A549 (cell line): ENCODE results near the gene ARPC2. TPM values are rescaled to one million over a fixed set of nuclear protein-coding genes. Genes with fewer than 3 reads are reported as not detected.

Source experiments
- ATAC-seq, 2 experiments: fragments of 200-7000 bp in 1 of 2; fragments of >200 bp in 1 of 2; cut with Nextera tagmentation in 1 of 2; cut with Tn5 transposase in 1 of 2; 3 replicates each; pipeline versions ENCODE4 v1.8.0 to v1.9.1; 2018 to 2020; ENCODE audit warnings: mild to moderate bottlenecking in 1 of 2, moderate library complexity in 1 of 2
- CTCF ChIA-PET: fragments of 300-600 bp; sonication (Branson Sonifier 250); formaldehyde crosslinking; extraction: SDS; loops from one replicate; lab custom pipeline; 2021; ENCODE audit warnings: antibody characterized with exemption, inconsistent platforms; lab: Yijun Ruan, JAX
- POLR2A ChIA-PET: fragments of 350-600 bp; formaldehyde crosslinking; extraction: SDS; loops from one replicate; lab custom pipeline; 2021; ENCODE audit warnings: antibody characterized with exemption, inconsistent platforms; lab: Yijun Ruan, JAX
- DNase-seq, 2 experiments: peaks; one replicate each; pipeline versions ENCODE4 v3.0.0 to v3.0.0-alpha.2; 2011 to 2016; ENCODE audit warnings: low read depth in 1 of 2, low spot score in 1 of 2
- FAIRE-seq: peaks from 2 replicates; lab custom pipeline; 2011; peaks lifted over from hg19 to GRCh38; lab: Jason Lieb, UNC
- H3K27ac ChIP-seq, 2 experiments: fragments of >200 bp; sonication (Bioruptor Twin); formaldehyde crosslinking; 3 replicates each; pipeline ENCODE4 v1.5.1; 2016 to 2017
- H3K4me1 ChIP-seq: fragments of >200 bp; sonication (Bioruptor Twin); formaldehyde crosslinking; 3 replicates; pipeline ENCODE4 v1.6.1; 2016
- H3K4me2 ChIP-seq: fragments of >200 bp; sonication (Bioruptor Twin); formaldehyde crosslinking; 3 replicates; pipeline ENCODE4 v1.6.1; 2016
- H3K4me3 ChIP-seq: fragments of >200 bp; sonication (Bioruptor Twin); formaldehyde crosslinking; 3 replicates; pipeline ENCODE4 v1.5.1; 2016
- H3K9me3 ChIP-seq: fragments of >200 bp; sonication (Bioruptor Twin); formaldehyde crosslinking; 3 replicates; pipeline ENCODE4 v1.6.1; 2016
- ATOH8 ChIP-seq: fragments of 250-450 bp; sonication (Bioruptor Pico); IDR thresholded peaks from 2 replicates; pipeline ENCODE4 v1.5.0; 2020; ENCODE audit warnings: low read depth, mild to moderate bottlenecking, moderate library complexity
- CBX2 ChIP-seq: fragments of 200-600 bp; sonication (generic); IDR thresholded peaks from 2 replicates; pipeline ENCODE4 v1.6.1; 2016; ENCODE audit warnings: low read depth, mild to moderate bottlenecking, borderline replicate concordance
- CBX8 ChIP-seq: fragments of 200-600 bp; sonication (generic); IDR thresholded peaks from 2 replicates; pipeline ENCODE4 v1.6.1; 2016
- CHD2 ChIP-seq: fragments of 150-350 bp; IDR thresholded peaks from 2 replicates; pipeline ENCODE4 v1.6.1; 2014; ENCODE audit warnings: low read length; ENCODE audit not compliant: partially characterized antibody
- E2F6 ChIP-seq: IDR thresholded peaks from 2 replicates; pipeline ENCODE4 v1.6.1; 2012; ENCODE audit warnings: low read depth, borderline replicate concordance
- EHF ChIP-seq: fragments of 250-450 bp; sonication (Bioruptor Pico); IDR thresholded peaks from 2 replicates; pipeline ENCODE4 v1.5.0; 2020; ENCODE audit warnings: mild to moderate bottlenecking
- EP300 ChIP-seq, 2 experiments: fragments of >200 bp; sonication (Bioruptor Twin); formaldehyde crosslinking; IDR thresholded peaks; 2 replicates in 1 of 2; 3 replicates in 1 of 2; pipeline ENCODE4 v1.6.1; 2016 to 2017
- FOSL2 ChIP-seq, 2 experiments: fragments of 450-650 bp in 1 of 2; fragments of >200 bp in 1 of 2; sonication (Bioruptor Twin) in 1 of 2; formaldehyde crosslinking; IDR thresholded peaks; 2 replicates each; pipeline versions ENCODE4 v1.5.0 to v1.6.1; 2016 to 2020; ENCODE audit warnings: mild to moderate bottlenecking in 1 of 2, moderate library complexity in 1 of 2
- GATA3 ChIP-seq: IDR thresholded peaks from 2 replicates; pipeline ENCODE4 v1.6.1; 2012; ENCODE audit warnings: borderline replicate concordance
- HDAC2 ChIP-seq: fragments of 200-600 bp; sonication (generic); IDR thresholded peaks from 2 replicates; pipeline ENCODE4 v1.6.1; 2016
- HEYL ChIP-seq: fragments of 250-450 bp; sonication (Bioruptor Pico); IDR thresholded peaks from 2 replicates; pipeline ENCODE4 v1.8.0; 2021; ENCODE audit warnings: mild to moderate bottlenecking, moderate library complexity
- JUN ChIP-seq, 2 experiments: fragments of >200 bp; sonication (Bioruptor Twin); formaldehyde crosslinking; IDR thresholded peaks; 2 replicates in 1 of 2; 3 replicates in 1 of 2; pipeline ENCODE4 v1.6.1; 2016 to 2017
- JUNB ChIP-seq: fragments of >200 bp; sonication (Bioruptor Twin); formaldehyde crosslinking; IDR thresholded peaks from 2 replicates; pipeline ENCODE4 v1.6.1; 2016
- MAZ ChIP-seq: fragments of 150-350 bp; IDR thresholded peaks from 2 replicates; pipeline ENCODE4 v1.6.1; 2014; ENCODE audit warnings: antibody characterized with exemption, low read depth, low read length, borderline replicate concordance
- MYC ChIP-seq: IDR thresholded peaks from 2 replicates; pipeline ENCODE4 v1.6.1; 2012; ENCODE audit warnings: mild to moderate bottlenecking, inconsistent platforms, low read length, improper control_type of control experiment, borderline replicate concordance
- NFE2L2 ChIP-seq: fragments of 150-350 bp; conservative IDR thresholded peaks from 2 replicates; pipeline ENCODE4 v1.6.1; 2014; ENCODE audit warnings: low read length
- NPAS2 ChIP-seq: fragments of 250-450 bp; sonication (Bioruptor Pico); IDR thresholded peaks from 2 replicates; pipeline ENCODE4 v1.8.0; 2022; ENCODE audit warnings: mild to moderate bottlenecking, moderate library complexity, borderline replicate concordance
- RCOR1 ChIP-seq: fragments of 150-350 bp; IDR thresholded peaks from 2 replicates; pipeline ENCODE4 v1.6.1; 2014; ENCODE audit warnings: antibody characterized with exemption, low read length, low read depth
- RNF2 ChIP-seq: fragments of 200-600 bp; sonication (generic); IDR thresholded peaks from 2 replicates; pipeline ENCODE4 v1.6.1; 2016; ENCODE audit warnings: low read depth, mild to moderate bottlenecking, antibody characterized with exemption, moderate library complexity, borderline replicate concordance
- ZC3H11A ChIP-seq: fragments of 450-650 bp; IDR thresholded peaks from 2 replicates; pipeline ENCODE4 v1.6.1; 2014; ENCODE audit warnings: antibody characterized with exemption, mild to moderate bottlenecking
- ZFP36 ChIP-seq: fragments of 450-650 bp; IDR thresholded peaks from 2 replicates; pipeline ENCODE4 v1.6.1; 2014; ENCODE audit warnings: borderline replicate concordance; ENCODE audit not compliant: partially characterized antibody
- ZNF302 ChIP-seq: fragments of 250-450 bp; sonication (Bioruptor Pico); IDR thresholded peaks from 2 replicates; pipeline ENCODE4 v1.9.0; 2021; ENCODE audit warnings: inconsistent platforms, mild to moderate bottlenecking, moderate library complexity
- WGBS: methylation state at CpG from one replicate; pipeline ENCODE4 v1.1.6; 2017; ENCODE audit errors: missing lambda C conversion rate; 5-methylcytosine and 5-hydroxymethylcytosine counted together
- polyA plus RNA-seq, 4 experiments: library from polyadenylated mRNA; depleted of rRNA in 3 of 4; stranded (reverse); fragments of >200 nt; fragmentation: RNase III in 1 of 4; extraction: RNeasy Plus Mini Kit Qiagen cat#74134 plus additional on column Dnase treatment in 1 of 4; gene quantifications; 2 replicates in 3 of 4; 3 replicates in 1 of 4; pipeline ENCODE4 v1.2.3, GENCODE V29; 2011 to 2017

Gene ARPC2
- polyA plus RNA-seq, 2 of the 4 experiments (the other 2 are of a cell fraction), result 263 to 374 TPM

GRCh38 chr2:218187296-218188015, 29.5 kb upstream of the ARPC2 start:
- ATAC-seq (no peak), FAIRE-seq (no peak)
- TF ChIP-seq JUNB (no peak), EHF (CRISPR knock-in tag) (no peak), ATOH8 (CRISPR knock-in tag) (no peak), FOSL2 (IDR thresholded peaks at IDR 0.05) (no peak), FOSL2 (CRISPR knock-in tag; IDR thresholded peaks at IDR 0.05) (no peak), ZNF302 (no peak), ZFP36 (no peak), GATA3 (no peak), NFE2L2 (no peak), NPAS2 (CRISPR knock-in tag) (no peak), E2F6 (no peak), CHD2 (no peak), HDAC2 (no peak), RNF2 (no peak), CBX2 (no peak), HEYL (no peak), CBX8 (no peak)

DNA sequence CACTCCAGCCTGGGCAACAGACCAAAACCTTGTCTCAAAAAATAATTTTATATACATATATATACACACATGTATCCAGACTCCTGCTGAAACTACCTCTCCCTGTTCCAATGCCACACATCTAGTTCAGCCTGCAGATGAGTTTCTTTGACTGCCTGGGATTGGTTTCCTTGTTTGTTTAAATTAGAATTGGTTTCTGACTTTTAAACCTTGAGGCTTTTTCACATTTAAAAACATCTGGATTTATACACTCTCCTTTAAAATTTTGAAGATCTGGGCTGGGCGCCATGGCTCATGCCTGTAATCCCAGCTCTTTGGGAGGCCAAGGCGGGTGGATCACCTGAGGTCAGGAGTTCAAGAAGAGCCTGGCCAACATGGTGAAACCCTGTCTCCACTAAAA, 28.5 kb upstream of the ARPC2 start:
- Histone ChIP-seq H3K9me3 (no peaks in the 10 kb centered on the region), H3K4me2 (no peak overlapping the region), H3K4me1 (no peaks in the 10 kb centered on the region), H3K27ac (no peak overlapping the region), H3K4me3 (no peak overlapping the region)
- TF ChIP-seq EP300 (IDR thresholded peaks at IDR 0.05) (no peak), MAZ (no peak), CBX8 (no peak), CBX2 (no peak), RCOR1 (no peak), JUN (IDR thresholded peaks at IDR 0.05) (no peak), ZC3H11A (no peak)
- POLR2A ChIA-PET, result no interaction called here
- WGBS, result 87% methylated on average over 2 of the region's 2 CpGs
- CTCF ChIA-PET, result interaction anchor here (0.6 to 1.3 kb wide), 3 partner anchors 104 to 268 kb away, joined by 3 to 4 read pairs (median 3); no protein-coding TSS in a partner anchor
- DNase-seq (no peak), FAIRE-seq (no peak), ATAC-seq (no peak)

More at GRCh38 chr2:218187296-218188015, 29.5 kb upstream of the ARPC2 start:
- WGBS, result 82% methylated on average over 4 of the region's 4 CpGs
- Histone ChIP-seq H3K9me3 (no peaks in the 10 kb centered on the region), H3K4me3 (no peak overlapping the region), H3K4me2 (no peak overlapping the region), H3K27ac (no peak overlapping the region), H3K4me1 (no peaks in the 10 kb centered on the region)
- CTCF ChIA-PET, result interaction anchor here (0.6 to 1.5 kb wide), 11 partner anchors 8 to 462 kb away, joined by 3 to 5 read pairs (median 3); partner anchors contain the start of genes AAMP and PNKD
- POLR2A ChIA-PET, result no interaction called here
- no peak for DNase-seq

- CTCF ChIA-PET, result no interaction called here
- 43% methylated on average over 3 of the region's 3 CpGs for WGBS
These were observed 24.0 kb upstream of the ARPC2 start for GRCh38 chr2:218192902-218193430.

More at GRCh38 chr2:218192902-218193430, 24.0 kb upstream of the ARPC2 start:
- no peak for DNase-seq
- Histone ChIP-seq H3K27ac (no peak overlapping the region), H3K9me3 (no peaks in the 10 kb centered on the region), H3K4me2 (no peak overlapping the region), H3K4me1 (no peaks in the 10 kb centered on the region), H3K4me3 (no peak overlapping the region)
- no peak for TF ChIP-seq MYC
- no peak for ATAC-seq
- no peak for FAIRE-seq
- POLR2A ChIA-PET, result no interaction called here
